ENCODE data around the gene KCTD21. TPM values are rescaled to one million over a fixed set of nuclear protein-coding genes. Genes with fewer than 3 reads are reported as not detected.

KCTD21 gene
- total RNA-seq, 1 experiment from 2014 or later, result 10.2 TPM

DNA sequence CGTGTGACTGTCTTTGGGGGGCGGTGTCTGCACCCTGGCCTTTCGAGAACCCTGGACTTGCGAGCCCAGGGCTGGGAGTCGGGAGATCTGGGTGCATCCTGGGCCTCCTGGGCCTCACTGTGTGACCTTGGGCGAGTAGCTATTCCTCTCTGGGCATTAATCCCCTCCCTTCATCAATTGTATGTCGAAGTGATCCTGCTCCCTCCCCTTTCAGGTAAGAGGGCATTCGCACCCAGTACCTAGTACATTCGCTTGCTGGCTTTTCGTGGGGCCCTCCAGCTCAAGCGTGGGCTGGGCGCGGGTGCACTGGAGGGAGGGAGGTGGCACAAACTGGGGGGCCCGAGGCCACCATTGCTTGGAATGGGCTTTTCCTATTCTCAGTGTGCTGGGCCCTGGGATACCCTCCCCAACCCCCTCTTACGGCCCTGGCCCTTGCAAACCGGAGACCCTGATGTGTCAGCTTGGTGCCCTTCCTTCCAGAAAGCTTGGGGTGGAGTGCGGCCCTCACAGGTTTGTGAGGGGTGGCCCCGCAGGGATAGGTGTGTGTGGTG is 823 bp upstream of the KCTD21 start:
- H3K27me3 Mint-ChIP-seq (ENCODE audit: insufficient read depth, unreplicated experiment), result no peaks in the 10 kb centered on the region
- TF ChIP-seq, protein P1, sequence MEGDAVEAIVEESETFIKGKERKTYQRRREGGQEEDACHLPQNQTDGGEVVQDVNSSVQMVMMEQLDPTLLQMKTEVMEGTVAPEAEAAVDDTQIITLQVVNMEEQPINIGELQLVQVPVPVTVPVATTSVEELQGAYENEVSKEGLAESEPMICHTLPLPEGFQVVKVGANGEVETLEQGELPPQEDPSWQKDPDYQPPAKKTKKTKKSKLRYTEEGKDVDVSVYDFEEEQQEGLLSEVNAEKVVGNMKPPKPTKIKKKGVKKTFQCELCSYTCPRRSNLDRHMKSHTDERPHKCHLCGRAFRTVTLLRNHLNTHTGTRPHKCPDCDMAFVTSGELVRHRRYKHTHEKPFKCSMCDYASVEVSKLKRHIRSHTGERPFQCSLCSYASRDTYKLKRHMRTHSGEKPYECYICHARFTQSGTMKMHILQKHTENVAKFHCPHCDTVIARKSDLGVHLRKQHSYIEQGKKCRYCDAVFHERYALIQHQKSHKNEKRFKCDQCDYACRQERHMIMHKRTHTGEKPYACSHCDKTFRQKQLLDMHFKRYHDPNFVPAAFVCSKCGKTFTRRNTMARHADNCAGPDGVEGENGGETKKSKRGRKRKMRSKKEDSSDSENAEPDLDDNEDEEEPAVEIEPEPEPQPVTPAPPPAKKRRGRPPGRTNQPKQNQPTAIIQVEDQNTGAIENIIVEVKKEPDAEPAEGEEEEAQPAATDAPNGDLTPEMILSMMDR (IDR thresholded peaks at IDR 0.05; ENCODE audit: unreplicated experiment), result no peak
- peak; percentile 13 for DNase-seq (ENCODE audit: unreplicated experiment)
- CTCF ChIA-PET, result interaction anchor here (0.6 to 1.4 kb wide), 4 partner anchors 11 to 369 kb away, joined by 3 to 5 read pairs (median 4); no protein-coding TSS in a partner anchor
- H3K9me3 Mint-ChIP-seq (ENCODE audit: unreplicated experiment), result no peaks in the 10 kb centered on the region
- H3K36me3 Mint-ChIP-seq (ENCODE audit: insufficient read depth, unreplicated experiment), result peaks cover 16% of the 10 kb centered on the region
- peak overlapping the region; percentile 99 for H3K27ac Mint-ChIP-seq (ENCODE audit: low read depth, unreplicated experiment)
- POLR2A ChIA-PET, result interaction anchor here (1.0 to 6.0 kb wide), 12 partner anchors 21 to 369 kb away, joined by 3 to 50 read pairs (median 4); partner anchors contain the start of genes ALG8, GAB2, INTS4 and NDUFC2
- peak overlapping the region; percentile 100 for H3K4me3 Mint-ChIP-seq (ENCODE audit: unreplicated experiment)
- intact Hi-C loops (cut with micrococcal nuclease), result loop anchor here (5.0 kb wide), 1 partner anchor 367 kb away; the partner anchor contains the start of genes AAMDC and RSF1
- TSS peak; percentile 43 for BruUV-seq (replicated peaks)
- H3K4me1 Mint-ChIP-seq (ENCODE audit: insufficient read depth, unreplicated experiment), result peaks cover 42% of the 10 kb centered on the region

DNA sequence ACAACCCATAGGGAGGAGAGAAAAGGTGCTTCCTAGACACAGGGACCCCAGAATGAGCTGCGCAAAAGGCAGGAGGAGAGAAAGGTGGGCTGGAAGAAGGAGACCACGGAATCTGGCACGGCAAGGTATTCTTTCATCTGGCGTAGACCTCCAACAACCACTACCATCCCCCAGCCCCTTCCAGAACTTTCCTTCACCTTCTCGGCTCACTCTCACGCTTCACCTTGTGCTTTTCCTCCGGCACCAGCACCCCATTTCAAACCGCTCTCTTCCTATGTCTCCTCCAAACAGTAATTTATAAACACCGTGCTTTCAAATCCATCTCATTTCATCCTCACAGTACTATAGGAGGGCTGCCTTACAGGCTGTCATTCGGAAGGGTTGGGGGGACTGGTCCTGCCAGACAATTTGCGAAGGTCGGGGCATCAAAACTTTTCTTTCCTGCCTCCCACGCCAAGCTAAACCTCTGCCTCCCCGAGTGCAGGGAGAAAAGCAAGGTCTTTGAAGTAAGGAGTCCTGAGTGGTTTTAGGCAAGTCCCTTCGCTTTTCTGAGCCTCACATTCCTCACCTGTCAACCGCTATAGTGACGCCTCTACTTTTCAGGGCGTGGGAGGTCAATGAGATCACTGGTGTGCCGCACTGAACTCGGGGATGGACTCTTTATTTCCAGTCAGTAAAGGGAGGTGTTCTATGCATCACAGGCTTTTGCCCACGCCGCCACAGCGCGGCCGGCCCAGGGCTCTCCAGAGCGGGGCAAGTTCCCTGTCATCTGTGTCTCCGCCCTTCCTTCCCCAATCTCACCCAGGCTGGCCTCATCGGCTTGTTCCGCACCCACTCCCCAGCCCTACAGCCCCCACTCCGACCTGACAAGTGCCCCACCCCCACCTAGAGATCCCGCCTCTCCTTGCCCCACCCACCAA is 800 bp downstream of the KCTD21 start:
- no peak for DNase-seq (ENCODE audit: unreplicated experiment)
- Mint-ChIP-seq H3K27me3 (ENCODE audit: insufficient read depth, unreplicated experiment) (no peaks in the 10 kb centered on the region), H3K27ac (ENCODE audit: low read depth, unreplicated experiment) (peak overlapping the region; percentile 99), H3K36me3 (ENCODE audit: insufficient read depth, unreplicated experiment) (peaks cover 13% of the 10 kb centered on the region), H3K4me1 (ENCODE audit: insufficient read depth, unreplicated experiment) (peaks cover 41% of the 10 kb centered on the region), H3K4me3 (ENCODE audit: unreplicated experiment) (peak overlapping the region; percentile 100), H3K9me3 (ENCODE audit: unreplicated experiment) (no peaks in the 10 kb centered on the region)
- TF ChIP-seq, protein P1 (IDR thresholded peaks at IDR 0.05; ENCODE audit: unreplicated experiment), result no peak
- CTCF ChIA-PET, result interaction anchor here (1.0 to 1.1 kb wide), 2 partner anchors 376 to 377 kb away, joined by 3 read pairs; no protein-coding TSS in a partner anchor
- intact Hi-C loops (cut with micrococcal nuclease), result loop anchor here (1.0 to 5.0 kb wide), 2 partner anchors 230 to 365 kb away; partner anchors contain the start of genes AAMDC, GAB2 and RSF1
- POLR2A ChIA-PET, result interaction anchor here (0.6 to 6.0 kb wide), 13 partner anchors 48 to 387 kb away, joined by 3 to 50 read pairs (median 4); partner anchors contain the start of genes ALG8, GAB2, INTS4 and NARS2
- BruUV-seq (replicated peaks), result TSS peak; percentile 24

DNA sequence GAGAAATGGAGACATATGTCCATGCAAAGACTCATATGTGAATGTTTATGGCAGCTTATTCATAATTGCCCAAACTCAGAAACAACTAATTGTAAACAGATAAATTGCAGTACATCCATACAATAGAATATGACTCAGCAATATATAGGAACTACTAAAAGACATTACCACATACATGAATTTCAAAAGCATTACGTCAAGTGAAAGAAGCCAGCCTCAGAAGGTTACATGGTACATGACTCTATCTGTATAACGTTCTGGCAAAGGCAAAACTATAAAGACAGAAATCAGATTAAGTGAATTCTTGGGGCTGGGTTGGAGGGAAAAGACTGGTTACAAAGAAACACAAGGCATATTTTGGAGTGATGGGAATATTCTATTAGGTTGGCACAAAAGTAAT is 7.2 kb downstream of the KCTD21 start:
- DNase-seq (ENCODE audit: unreplicated experiment), result peak; percentile 65
- Mint-ChIP-seq H3K9me3 (ENCODE audit: unreplicated experiment) (no peaks in the 10 kb centered on the region), H3K36me3 (ENCODE audit: insufficient read depth, unreplicated experiment) (peaks cover 34% of the 10 kb centered on the region), H3K4me3 (ENCODE audit: unreplicated experiment) (no peak overlapping the region), H3K4me1 (ENCODE audit: insufficient read depth, unreplicated experiment) (peaks cover 21% of the 10 kb centered on the region), H3K27ac (ENCODE audit: low read depth, unreplicated experiment) (peak overlapping the region; percentile 33), H3K27me3 (ENCODE audit: insufficient read depth, unreplicated experiment) (no peaks in the 10 kb centered on the region)
- TF ChIP-seq, protein P1 (IDR thresholded peaks at IDR 0.05; ENCODE audit: unreplicated experiment), result no peak
- intact Hi-C loops (cut with micrococcal nuclease), result no loop called here
- ChIA-PET POLR2A (no interaction called here), CTCF (no interaction called here)
- no TSS peak for BruUV-seq (replicated peaks)

DNA sequence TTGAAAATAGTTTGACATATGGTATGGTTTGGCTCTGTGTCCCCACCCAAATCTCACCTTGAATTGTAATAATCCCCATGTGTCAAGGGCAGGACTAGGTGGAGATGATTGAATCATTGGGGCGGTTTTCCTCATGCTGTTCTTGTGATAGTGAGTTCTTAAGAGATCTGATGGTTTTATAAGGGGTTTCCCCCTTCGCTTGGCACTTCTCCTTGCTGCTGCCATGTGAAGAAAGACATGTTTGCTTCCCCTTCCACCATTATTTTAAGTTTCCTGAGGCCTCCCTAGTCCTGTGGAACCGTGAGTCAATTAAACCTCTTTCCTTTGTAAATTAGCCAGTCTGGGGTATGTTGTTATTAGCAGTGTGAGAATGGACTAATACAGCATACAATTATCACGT is 7.7 kb downstream of the KCTD21 start:
- POLR2A ChIA-PET, result no interaction called here
- no TSS peak for BruUV-seq (replicated peaks)
- H3K4me3 Mint-ChIP-seq (ENCODE audit: unreplicated experiment), result no peak overlapping the region
- H3K4me1 Mint-ChIP-seq (ENCODE audit: insufficient read depth, unreplicated experiment), result peaks cover 17% of the 10 kb centered on the region
- CTCF ChIA-PET, result no interaction called here
- no peaks in the 10 kb centered on the region for H3K27me3 Mint-ChIP-seq (ENCODE audit: insufficient read depth, unreplicated experiment)
- H3K9me3 Mint-ChIP-seq (ENCODE audit: unreplicated experiment), result no peaks in the 10 kb centered on the region
- H3K27ac Mint-ChIP-seq (ENCODE audit: low read depth, unreplicated experiment), result peak overlapping the region; percentile 33
- H3K36me3 Mint-ChIP-seq (ENCODE audit: insufficient read depth, unreplicated experiment), result peaks cover 29% of the 10 kb centered on the region
- TF ChIP-seq, protein P1 (IDR thresholded peaks at IDR 0.05; ENCODE audit: unreplicated experiment), result no peak
- intact Hi-C loops (cut with micrococcal nuclease), result no loop called here
- DNase-seq (ENCODE audit: unreplicated experiment), result no peak

Measured in MCF 10A (cell line).